SU-DHL-6 (cell line): ENCODE measurements around the gene ACER3.
"Not testable (repeated sequence)": the region's sequence is repeated elsewhere in the genome, so short reads cannot be mapped to it uniquely, and the experiment has no call there.

ENCODE experiments used
- H2AFZ ChIP-seq: fragments of 200-600 bp; sonication (generic); 2 replicates; pipeline ENCODE4 v1.6.1; 2014; ENCODE audit warnings: low read depth, mild to moderate bottlenecking, moderate library complexity, mixed read lengths, antibody characterized with exemption, low read length; ENCODE audit not compliant: severe bottlenecking
- H3F3A ChIP-seq: fragments of 200-600 bp; shearing (Covaris generic); 2 replicates; pipeline ENCODE4 v1.6.0; 2016; ENCODE audit warnings: antibody characterized with exemption, mild to moderate bottlenecking; ENCODE audit not compliant: insufficient read depth
- H3K27ac ChIP-seq: fragments of 200-600 bp; sonication (generic); 2 replicates; pipeline ENCODE4 v1.5.1; 2016; ENCODE audit warnings: low read depth, mild to moderate bottlenecking, low read length, moderate library complexity, mixed read lengths
- H3K27me3 ChIP-seq: fragments of 200-600 bp; sonication (generic), shearing (Covaris generic); 2 replicates; pipeline ENCODE4 v1.6.0; 2014; ENCODE audit warnings: mild to moderate bottlenecking, low read length
- H3K36me3 ChIP-seq: fragments of 200-600 bp; sonication (generic); 2 replicates; pipeline ENCODE4 v1.6.1; 2014; ENCODE audit warnings: mild to moderate bottlenecking, low read length, mixed read lengths
- H3K4me2 ChIP-seq: fragments of 300-600, 200-600 bp; shearing (Covaris generic), sonication (generic); 2 replicates; pipeline ENCODE4 v1.6.0; 2014; ENCODE audit warnings: low read length, low read depth, mild to moderate bottlenecking; ENCODE audit not compliant: poor library complexity, severe bottlenecking
- H3K4me3 ChIP-seq: fragments of 200-600 bp; sonication (generic); 2 replicates; pipeline ENCODE4 v1.5.1; 2014; ENCODE audit warnings: antibody characterized with exemption, low read length, mild to moderate bottlenecking, mixed read lengths; ENCODE audit not compliant: insufficient read depth, poor library complexity, severe bottlenecking
- H3K79me2 ChIP-seq: fragments of 200-600 bp; sonication (generic); 2 replicates; pipeline ENCODE4 v1.6.1; 2014; ENCODE audit warnings: mild to moderate bottlenecking, low read length, moderate library complexity; ENCODE audit not compliant: insufficient read depth
- H3K9ac ChIP-seq: fragments of 200-600 bp; sonication (generic); 2 replicates; pipeline ENCODE4 v1.7.0; 2014; ENCODE audit warnings: mild to moderate bottlenecking, low read length
- H3K9me2 ChIP-seq: fragments of 200-600 bp; sonication (generic); replicated peaks from 2 replicates; pipeline ENCODE4 v1.6.1; 2014; ENCODE audit warnings: low read length; ENCODE audit not compliant: insufficient read depth
- H3K9me3 ChIP-seq: fragments of 200-600 bp; sonication (generic); 2 replicates; pipeline ENCODE4 v1.6.1; 2014; ENCODE audit warnings: low read length, mixed read lengths; ENCODE audit not compliant: insufficient read depth
- H4K20me1 ChIP-seq: fragments of 200-600 bp; sonication (generic); 2 replicates; pipeline ENCODE4 v1.6.1; 2014; ENCODE audit warnings: low read depth, mild to moderate bottlenecking, antibody characterized with exemption, low read length, moderate library complexity, mixed read lengths
- CTCF ChIP-seq: fragments of 200-600 bp; sonication (generic); IDR thresholded peaks from one replicate; pipeline ENCODE4 v1.5.1; 2017; ENCODE audit warnings: antibody characterized with exemption, mild to moderate bottlenecking, low read length, moderate library complexity; ENCODE audit not compliant: insufficient read depth, poor library complexity, severe bottlenecking
- EZH2phosphoT487 ChIP-seq: fragments of 200-600 bp; sonication (generic), shearing (Covaris generic); conservative IDR thresholded peaks from 2 replicates; pipeline ENCODE4 v1.6.1; 2018; ENCODE audit warnings: mild to moderate bottlenecking, antibody characterized with exemption, low read length, moderate library complexity, mixed read lengths

Gene ACER3

GRCh38 chr11:76955459-76956114 lies 94.9 kb downstream of the ACER3 start:
- Histone ChIP-seq H3K9me2 (no peaks in the 10 kb centered on the region), H3K27ac (no peak overlapping the region), H4K20me1 (no peaks in the 10 kb centered on the region), H3F3A (no peaks in the 10 kb centered on the region), H2AFZ (no peak overlapping the region), H3K27me3 (no peaks in the 10 kb centered on the region), H3K4me3 (no peak overlapping the region), H3K4me2 (no peak overlapping the region), H3K9me3 (no peaks in the 10 kb centered on the region), H3K36me3 (no peaks in the 10 kb centered on the region), H3K79me2 (no peaks in the 10 kb centered on the region), H3K9ac (no peak overlapping the region)
- no peak for TF ChIP-seq EZH2phosphoT487
- no peak for TF ChIP-seq CTCF

- H3K79me2 ChIP-seq = no peaks in the 10 kb centered on the region
- no peak overlapping the region for H3K4me3 ChIP-seq
- no peak overlapping the region for H3K9ac ChIP-seq
Observed at GRCh38 chr11:76962583-76963416, 102.1 kb downstream of the ACER3 start.

GRCh38 chr11:76963417-76964168 lies 102.9 kb downstream of the ACER3 start:
- H3K4me2 ChIP-seq, H3K36me3 ChIP-seq, H3F3A ChIP-seq, H4K20me1 ChIP-seq, H3K9me3 ChIP-seq, H3K4me3 ChIP-seq, H3K27ac ChIP-seq, H3K27me3 ChIP-seq, H3K79me2 ChIP-seq, H3K9me2 ChIP-seq, H2AFZ ChIP-seq, H3K9ac ChIP-seq: not testable (repeated sequence)

More at GRCh38 chr11:76962583-76963416, 102.1 kb downstream of the ACER3 start:
- no peaks in the 10 kb centered on the region for H3K9me2 ChIP-seq
- no peaks in the 10 kb centered on the region for H3K9me3 ChIP-seq
- H3K36me3 ChIP-seq = no peaks in the 10 kb centered on the region
- no peaks in the 10 kb centered on the region for H4K20me1 ChIP-seq
- no peak overlapping the region for H3K4me2 ChIP-seq
- no peak overlapping the region for H3K27ac ChIP-seq
- no peaks in the 10 kb centered on the region for H3F3A ChIP-seq
- no peak overlapping the region for H2AFZ ChIP-seq
- H3K27me3 ChIP-seq = no peaks in the 10 kb centered on the region
- TF ChIP-seq CTCF (no peak), EZH2phosphoT487 (no peak)
